Bronchial smooth muscle cell (primary cell): ENCODE measurements around the gene RBM34. TPM values are rescaled to one million over a fixed set of nuclear protein-coding genes. Genes with fewer than 3 reads are reported as not detected.

Source experiments
- total RNA-seq: library from RNA; depleted of rRNA; stranded (reverse); fragments of >200 nt; gene quantifications from 2 replicates; pipeline ENCODE4 v1.2.1, GENCODE V29; 2014

Gene RBM34
- total RNA-seq: 45.8 and 61.9 TPM in 2 replicates

GRCh38 chr1:235160957-235161684, at the start of gene RBM34:
Gene RBM34, minus strand, starts transcription at chr1:235161250. Its CDS starts 24 bp downstream, at chr1:235161226.

GRCh38 chr1:235128456-235129328, 32.4 kb downstream of the RBM34 start, which contains the start of gene TOMM20:
Gene TOMM20, minus strand, starts transcription at chr1:235128837. Its CDS starts 122 bp downstream, at chr1:235128715.

Other genes with a start within 250 kb of the RBM34 start
- 49.0 and 79.1 TPM in 2 replicates for gene TOMM20, start 32.4 kb downstream of the RBM34 start, total RNA-seq
- 32.2 and 44.8 TPM in 2 replicates for gene ARID4B, start 166.9 kb upstream of the RBM34 start, total RNA-seq
- 22.4 and 27.0 TPM in 2 replicates for gene GGPS1, start 167.3 kb upstream of the RBM34 start, total RNA-seq
- 16.9 and 24.1 TPM in 2 replicates for gene TBCE, start 206.2 kb upstream of the RBM34 start, total RNA-seq